ENCODE measurements around the gene LRRC73.
A peak's percentile ranks its signal among the peaks of the same experiment; 100 is the strongest.
"Not testable (repeated sequence)": the region's sequence is repeated elsewhere in the genome, so short reads cannot be mapped to it uniquely, and the experiment has no call there.

The LRRC73 gene

DNA sequence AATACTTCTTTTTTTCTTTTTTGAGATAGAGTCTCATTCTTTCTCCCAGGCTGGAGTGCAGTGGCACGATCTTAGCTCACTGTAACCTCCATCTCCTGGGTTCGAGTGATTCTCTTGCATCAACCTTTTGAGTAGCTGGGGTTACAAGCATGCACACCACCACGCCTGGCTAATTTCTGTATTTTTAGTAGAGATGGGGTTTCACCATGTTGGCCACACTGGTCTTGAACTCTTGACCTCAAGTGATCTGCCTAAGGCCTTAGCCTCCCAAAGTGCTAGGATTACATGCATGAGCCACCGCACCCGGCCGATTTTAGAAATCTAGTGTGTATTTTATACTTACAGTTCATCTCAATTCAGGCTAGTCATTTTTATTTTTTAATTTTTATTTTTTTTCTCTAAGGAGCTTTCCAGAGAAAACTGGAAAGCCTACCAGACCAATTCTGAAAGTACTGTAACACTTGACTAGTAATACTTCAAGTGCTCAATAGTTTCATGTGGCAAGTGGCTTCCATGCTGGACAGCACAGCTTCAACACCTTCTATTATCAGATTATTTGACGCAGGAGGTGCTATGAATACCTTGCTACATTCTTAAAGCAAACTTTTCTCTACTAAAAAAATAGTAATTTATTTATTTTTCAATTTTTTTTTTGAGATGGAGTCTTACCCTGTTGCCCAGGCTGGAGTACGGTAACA, 31.8 kb upstream of the LRRC73 start:
- no peak overlapping the region for H3K4me3 ChIP-seq (ENCODE audit: low read depth, low read length)
- ChIA-PET POLR2A (no interaction called here), CTCF (interaction anchor here (0.6 to 1.0 kb wide), 4 partner anchors 14 to 120 kb away, joined by 3 read pairs; partner anchors contain the start of gene XPO5)
- H3K36me3 ChIP-seq (ENCODE audit: control insufficient read depth in 2 of 2, insufficient read depth in 1 of 2, low read length in 2 of 2): peaks cover 83 to 85% of the 10 kb centered on the region in 2 experiments
- TF ChIP-seq, protein P1, sequence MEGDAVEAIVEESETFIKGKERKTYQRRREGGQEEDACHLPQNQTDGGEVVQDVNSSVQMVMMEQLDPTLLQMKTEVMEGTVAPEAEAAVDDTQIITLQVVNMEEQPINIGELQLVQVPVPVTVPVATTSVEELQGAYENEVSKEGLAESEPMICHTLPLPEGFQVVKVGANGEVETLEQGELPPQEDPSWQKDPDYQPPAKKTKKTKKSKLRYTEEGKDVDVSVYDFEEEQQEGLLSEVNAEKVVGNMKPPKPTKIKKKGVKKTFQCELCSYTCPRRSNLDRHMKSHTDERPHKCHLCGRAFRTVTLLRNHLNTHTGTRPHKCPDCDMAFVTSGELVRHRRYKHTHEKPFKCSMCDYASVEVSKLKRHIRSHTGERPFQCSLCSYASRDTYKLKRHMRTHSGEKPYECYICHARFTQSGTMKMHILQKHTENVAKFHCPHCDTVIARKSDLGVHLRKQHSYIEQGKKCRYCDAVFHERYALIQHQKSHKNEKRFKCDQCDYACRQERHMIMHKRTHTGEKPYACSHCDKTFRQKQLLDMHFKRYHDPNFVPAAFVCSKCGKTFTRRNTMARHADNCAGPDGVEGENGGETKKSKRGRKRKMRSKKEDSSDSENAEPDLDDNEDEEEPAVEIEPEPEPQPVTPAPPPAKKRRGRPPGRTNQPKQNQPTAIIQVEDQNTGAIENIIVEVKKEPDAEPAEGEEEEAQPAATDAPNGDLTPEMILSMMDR (tag by site-specific recombination; IDR thresholded peaks at IDR 0.05): no peak
- TF ChIP-seq ZNF394 (tag by site-specific recombination; IDR thresholded peaks at IDR 0.05; ENCODE audit: borderline replicate concordance) (no peak), ZSCAN16 (tag by site-specific recombination; IDR thresholded peaks at IDR 0.05) (no peak), ZBTB17 (tag by site-specific recombination; IDR thresholded peaks at IDR 0.05) (no peak), ZNF600 (tag by site-specific recombination; IDR thresholded peaks at IDR 0.05) (no peak), ZNF843 (tag by site-specific recombination; IDR thresholded peaks at IDR 0.05) (no peak), ZNF777 (tag by site-specific recombination; IDR thresholded peaks at IDR 0.05; ENCODE audit: borderline replicate concordance) (no peak), ZNF132 (tag by site-specific recombination; IDR thresholded peaks at IDR 0.05; ENCODE audit: borderline replicate concordance) (no peak), ZNF175 (tag by site-specific recombination; IDR thresholded peaks at IDR 0.05) (no peak), ZNF221 (tag by site-specific recombination; IDR thresholded peaks at IDR 0.05; ENCODE audit: borderline replicate concordance) (no peak)
- TF ChIP-seq, protein P2, sequence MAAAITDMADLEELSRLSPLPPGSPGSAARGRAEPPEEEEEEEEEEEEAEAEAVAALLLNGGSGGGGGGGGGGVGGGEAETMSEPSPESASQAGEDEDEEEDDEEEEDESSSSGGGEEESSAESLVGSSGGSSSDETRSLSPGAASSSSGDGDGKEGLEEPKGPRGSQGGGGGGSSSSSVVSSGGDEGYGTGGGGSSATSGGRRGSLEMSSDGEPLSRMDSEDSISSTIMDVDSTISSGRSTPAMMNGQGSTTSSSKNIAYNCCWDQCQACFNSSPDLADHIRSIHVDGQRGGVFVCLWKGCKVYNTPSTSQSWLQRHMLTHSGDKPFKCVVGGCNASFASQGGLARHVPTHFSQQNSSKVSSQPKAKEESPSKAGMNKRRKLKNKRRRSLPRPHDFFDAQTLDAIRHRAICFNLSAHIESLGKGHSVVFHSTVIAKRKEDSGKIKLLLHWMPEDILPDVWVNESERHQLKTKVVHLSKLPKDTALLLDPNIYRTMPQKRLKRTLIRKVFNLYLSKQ (tag by site-specific recombination; IDR thresholded peaks at IDR 0.05; ENCODE audit: borderline replicate concordance): no peak
- no peaks in the 10 kb centered on the region for H3K9me3 ChIP-seq (ENCODE audit: control insufficient read depth, insufficient read depth, low read depth, low read length)
- no peak overlapping the region for H3K27ac ChIP-seq (ENCODE audit: extremely low read depth, low read depth, low read length)
- no peaks in the 10 kb centered on the region for H3K4me1 ChIP-seq (ENCODE audit: control insufficient read depth, insufficient read depth, low read length)

DNA sequence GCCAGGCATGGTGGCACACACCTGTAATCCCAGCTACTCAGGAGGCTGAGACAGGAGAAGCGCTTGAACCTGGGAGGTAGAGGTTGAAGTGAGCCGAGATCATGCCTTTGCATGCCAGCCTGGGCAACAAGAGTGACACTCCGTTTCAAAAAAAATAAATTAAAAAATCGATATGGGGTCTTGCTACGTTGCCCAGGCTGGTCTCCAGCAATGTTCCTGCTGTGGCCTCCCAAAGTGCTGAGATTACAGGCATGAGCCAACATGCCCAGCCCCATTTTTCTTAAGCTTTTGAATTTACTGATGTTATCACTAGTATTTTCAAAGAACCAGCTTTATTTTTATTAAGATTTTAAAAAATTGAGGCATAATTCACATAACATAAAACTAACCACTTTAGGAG, 30.4 kb upstream of the LRRC73 start:
- TF ChIP-seq ZNF292 (tag by site-specific recombination; IDR thresholded peaks at IDR 0.05; ENCODE audit: borderline replicate concordance, low read depth) (no peak), ZNF121 (tag by site-specific recombination; IDR thresholded peaks at IDR 0.05) (peak; percentile 93), ZNF660 (tag by site-specific recombination; IDR thresholded peaks at IDR 0.05) (no peak)
- H3K4me3 ChIP-seq (ENCODE audit: low read depth, low read length): no peak overlapping the region
- POLR2A ChIA-PET: no interaction called here
- H3K27ac ChIP-seq (ENCODE audit: extremely low read depth, low read depth, low read length): no peak overlapping the region
- H3K36me3 ChIP-seq (ENCODE audit: control insufficient read depth in 2 of 2, insufficient read depth in 1 of 2, low read length in 2 of 2): peaks cover 73 to 80% of the 10 kb centered on the region in 2 experiments
- no peaks in the 10 kb centered on the region for H3K4me1 ChIP-seq (ENCODE audit: control insufficient read depth, insufficient read depth, low read length)
- CTCF ChIA-PET: interaction anchor here (0.6 to 0.7 kb wide), 3 partner anchors 52 to 142 kb away, joined by 3 to 5 read pairs (median 3); no protein-coding TSS in a partner anchor
- H3K9me3 ChIP-seq (ENCODE audit: control insufficient read depth, insufficient read depth, low read depth, low read length): no peaks in the 10 kb centered on the region

DNA sequence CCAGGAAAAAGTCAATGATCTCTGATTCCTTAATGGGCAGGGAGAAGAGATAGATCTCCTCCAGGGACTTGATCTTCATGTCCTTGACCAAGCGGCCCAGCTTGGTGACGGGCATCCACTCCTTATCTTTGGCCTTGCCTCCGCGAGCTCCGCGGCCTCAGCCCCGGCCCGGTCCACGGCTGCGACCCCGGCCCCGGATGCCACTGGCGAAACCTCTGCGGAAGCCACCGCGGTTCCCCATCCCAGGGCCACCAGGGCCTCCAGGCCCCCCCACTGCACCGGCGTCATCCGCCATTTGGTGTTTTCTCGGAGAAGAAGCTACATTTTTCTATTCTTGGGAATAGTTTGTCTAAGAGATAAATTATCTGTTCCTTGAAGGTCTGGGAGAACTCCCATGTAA, 29.3 kb upstream of the LRRC73 start:
- peaks cover 66 to 73% of the 10 kb centered on the region in 2 experiments for H3K36me3 ChIP-seq (ENCODE audit: control insufficient read depth in 2 of 2, insufficient read depth in 1 of 2, low read length in 2 of 2)
- not testable (repeated sequence) for H3K27ac ChIP-seq (ENCODE audit: extremely low read depth, low read depth, low read length); H3K4me3 ChIP-seq (ENCODE audit: low read depth, low read length); H3K4me1 ChIP-seq (ENCODE audit: control insufficient read depth, insufficient read depth, low read length); H3K9me3 ChIP-seq (ENCODE audit: control insufficient read depth, insufficient read depth, low read depth, low read length)
- POLR2A ChIA-PET: interaction anchor here (0.7 kb wide), 1 partner anchor 15 kb away, joined by 6 read pairs; no protein-coding TSS in a partner anchor
- CTCF ChIA-PET: interaction anchor here (0.6 to 0.7 kb wide), 2 partner anchors 9 to 247 kb away, joined by 4 to 5 read pairs; no protein-coding TSS in a partner anchor

DNA sequence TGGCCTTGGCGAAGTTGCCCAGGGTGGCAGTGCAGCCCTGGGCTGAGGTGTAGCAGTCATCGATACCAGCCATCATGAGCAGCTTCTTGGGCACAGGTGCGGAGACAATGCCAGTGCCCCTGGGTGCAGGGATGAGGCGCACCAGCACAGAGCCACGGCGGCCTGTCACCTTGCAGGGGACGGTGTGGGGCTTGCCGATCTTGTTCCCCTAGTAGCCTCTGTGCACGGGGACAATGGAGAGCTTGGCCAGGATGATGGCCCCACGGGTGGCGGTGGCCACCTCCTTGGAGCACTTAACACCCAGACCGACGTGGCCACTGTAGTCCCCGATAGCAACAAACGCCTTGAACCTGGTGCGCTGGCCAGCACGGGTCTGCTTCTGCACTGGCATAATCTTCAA, 28.8 kb upstream of the LRRC73 start:
- H3K27ac ChIP-seq (ENCODE audit: extremely low read depth, low read depth, low read length); CTCF ChIA-PET; H3K4me3 ChIP-seq (ENCODE audit: low read depth, low read length); H3K9me3 ChIP-seq (ENCODE audit: control insufficient read depth, insufficient read depth, low read depth, low read length); H3K4me1 ChIP-seq (ENCODE audit: control insufficient read depth, insufficient read depth, low read length): not testable (repeated sequence)
- peaks cover 66 to 69% of the 10 kb centered on the region in 2 experiments for H3K36me3 ChIP-seq (ENCODE audit: control insufficient read depth in 2 of 2, insufficient read depth in 1 of 2, low read length in 2 of 2)
- POLR2A ChIA-PET: interaction anchor here (0.8 kb wide), 1 partner anchor 18 kb away, joined by 3 read pairs; no protein-coding TSS in a partner anchor

Measured in HEK293 (cell line).